ENCODE measurements around the gene LRP10.
A peak's percentile ranks its signal among the peaks of the same experiment; 100 is the strongest.

LRP10 gene

GRCh38 chr14:22875003-22875747 is 3.6 kb downstream of the LRP10 start:
- no peaks in the 10 kb centered on the region for H3K27me3 ChIP-seq (ENCODE audit: control insufficient read depth, insufficient read depth, low read length)
- H3K36me3 ChIP-seq (ENCODE audit: control insufficient read depth, low read depth, low read length) = peaks cover 7% of the 10 kb centered on the region
- H3K4me3 ChIP-seq (ENCODE audit: low read length) = no peak overlapping the region
- H3K9me3 ChIP-seq (ENCODE audit: control insufficient read depth, low read depth, low read length) = no peaks in the 10 kb centered on the region
- H3K4me1 ChIP-seq (ENCODE audit: control insufficient read depth, low read depth, low read length) = peaks cover 12% of the 10 kb centered on the region
- H3K9ac ChIP-seq (ENCODE audit: low read length) = no peak overlapping the region
- H3K27ac ChIP-seq (ENCODE audit: low read length) = no peak overlapping the region

DNA sequence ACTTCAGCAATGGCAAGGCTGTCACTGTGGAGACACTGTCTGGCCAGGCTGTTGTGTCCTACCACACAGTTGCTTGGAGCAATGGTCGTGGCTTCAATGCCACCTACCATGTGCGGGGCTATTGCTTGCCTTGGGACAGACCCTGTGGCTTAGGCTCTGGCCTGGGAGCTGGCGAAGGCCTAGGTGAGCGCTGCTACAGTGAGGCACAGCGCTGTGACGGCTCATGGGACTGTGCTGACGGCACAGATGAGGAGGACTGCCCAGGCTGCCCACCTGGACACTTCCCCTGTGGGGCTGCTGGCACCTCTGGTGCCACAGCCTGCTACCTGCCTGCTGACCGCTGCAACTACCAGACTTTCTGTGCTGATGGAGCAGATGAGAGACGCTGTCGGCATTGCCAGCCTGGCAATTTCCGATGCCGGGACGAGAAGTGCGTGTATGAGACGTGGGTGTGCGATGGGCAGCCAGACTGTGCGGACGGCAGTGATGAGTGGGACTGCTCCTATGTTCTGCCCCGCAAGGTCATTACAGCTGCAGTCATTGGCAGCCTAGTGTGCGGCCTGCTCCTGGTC is 4.3 kb downstream of the LRP10 start:
- Histone ChIP-seq H3K36me3 (ENCODE audit: control insufficient read depth, low read depth, low read length) (peaks cover 7% of the 10 kb centered on the region), H3K9ac (ENCODE audit: low read length) (no peak overlapping the region), H3K4me3 (ENCODE audit: low read length) (no peak overlapping the region)

GRCh38 chr14:22877000-22877501 is 5.5 kb downstream of the LRP10 start:
- H3K4me3 ChIP-seq (ENCODE audit: low read length) = no peak overlapping the region
- H3K4me1 ChIP-seq (ENCODE audit: control insufficient read depth, low read depth, low read length) = no peaks in the 10 kb centered on the region
- H3K36me3 ChIP-seq (ENCODE audit: control insufficient read depth, low read depth, low read length) = peaks cover 7% of the 10 kb centered on the region
- no peaks in the 10 kb centered on the region for H3K27me3 ChIP-seq (ENCODE audit: control insufficient read depth, insufficient read depth, low read length)
- no peak overlapping the region for H3K9ac ChIP-seq (ENCODE audit: low read length)
- no peaks in the 10 kb centered on the region for H3K9me3 ChIP-seq (ENCODE audit: control insufficient read depth, low read depth, low read length)
- H3K27ac ChIP-seq (ENCODE audit: low read length) = no peak overlapping the region

More for the DNA sequence above, 4.3 kb downstream of the LRP10 start:
- no peak overlapping the region for H3K27ac ChIP-seq (ENCODE audit: low read length)
- peaks cover 5% of the 10 kb centered on the region for H3K4me1 ChIP-seq (ENCODE audit: control insufficient read depth, low read depth, low read length)
- H3K9me3 ChIP-seq (ENCODE audit: control insufficient read depth, low read depth, low read length) = no peaks in the 10 kb centered on the region
- no peaks in the 10 kb centered on the region for H3K27me3 ChIP-seq (ENCODE audit: control insufficient read depth, insufficient read depth, low read length)

- no peak overlapping the region for H3K4me3 ChIP-seq (ENCODE audit: low read length)
- H3K4me1 ChIP-seq (ENCODE audit: control insufficient read depth, low read depth, low read length) = peaks cover 8% of the 10 kb centered on the region
- no peak overlapping the region for H3K9ac ChIP-seq (ENCODE audit: low read length)
- peaks cover 7% of the 10 kb centered on the region for H3K36me3 ChIP-seq (ENCODE audit: control insufficient read depth, low read depth, low read length)
- H3K27ac ChIP-seq (ENCODE audit: low read length) = no peak overlapping the region
- no peaks in the 10 kb centered on the region for H3K27me3 ChIP-seq (ENCODE audit: control insufficient read depth, insufficient read depth, low read length)
- no peaks in the 10 kb centered on the region for H3K9me3 ChIP-seq (ENCODE audit: control insufficient read depth, low read depth, low read length)
These were observed 7.0 kb downstream of the LRP10 start for GRCh38 chr14:22878271-22879246.

DNA sequence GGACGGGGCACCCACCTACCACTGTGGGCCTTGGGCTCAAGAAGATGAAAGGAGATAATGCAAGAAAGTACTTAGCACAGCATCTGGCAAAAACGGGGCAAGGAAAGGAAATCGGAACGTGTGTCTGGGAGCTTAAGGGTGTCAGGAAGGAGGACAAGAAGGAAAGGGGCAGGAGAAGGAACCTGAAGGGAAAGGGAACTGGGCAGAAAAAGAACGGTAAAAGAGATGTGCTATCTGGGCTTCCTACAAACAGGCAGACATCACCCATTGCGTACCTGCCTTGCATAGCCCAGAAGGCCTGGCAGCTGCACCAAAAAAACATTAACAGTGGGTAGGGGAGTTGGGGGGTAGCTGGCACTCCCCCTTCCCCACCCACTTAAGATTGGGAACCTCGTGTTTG is 10.5 kb downstream of the LRP10 start:
- Histone ChIP-seq H3K4me3 (ENCODE audit: low read length) (no peak overlapping the region), H3K4me1 (ENCODE audit: control insufficient read depth, low read depth, low read length) (peaks cover 15% of the 10 kb centered on the region), H3K27me3 (ENCODE audit: control insufficient read depth, insufficient read depth, low read length) (peaks cover 24% of the 10 kb centered on the region), H3K36me3 (ENCODE audit: control insufficient read depth, low read depth, low read length) (no peaks in the 10 kb centered on the region), H3K9ac (ENCODE audit: low read length) (no peak overlapping the region), H3K9me3 (ENCODE audit: control insufficient read depth, low read depth, low read length) (no peaks in the 10 kb centered on the region), H3K27ac (ENCODE audit: low read length) (no peak overlapping the region)

GRCh38 chr14:22882529-22883172 is 11.1 kb downstream of the LRP10 start:
- H3K4me3 ChIP-seq (ENCODE audit: low read length) = peak overlapping the region; percentile 55
- peaks cover 24% of the 10 kb centered on the region for H3K27me3 ChIP-seq (ENCODE audit: control insufficient read depth, insufficient read depth, low read length)
- no peaks in the 10 kb centered on the region for H3K36me3 ChIP-seq (ENCODE audit: control insufficient read depth, low read depth, low read length)
- no peak overlapping the region for H3K27ac ChIP-seq (ENCODE audit: low read length)
- peak overlapping the region; percentile 30 for H3K9ac ChIP-seq (ENCODE audit: low read length)
- H3K9me3 ChIP-seq (ENCODE audit: control insufficient read depth, low read depth, low read length) = no peaks in the 10 kb centered on the region
- peaks cover 18% of the 10 kb centered on the region for H3K4me1 ChIP-seq (ENCODE audit: control insufficient read depth, low read depth, low read length)

DNA sequence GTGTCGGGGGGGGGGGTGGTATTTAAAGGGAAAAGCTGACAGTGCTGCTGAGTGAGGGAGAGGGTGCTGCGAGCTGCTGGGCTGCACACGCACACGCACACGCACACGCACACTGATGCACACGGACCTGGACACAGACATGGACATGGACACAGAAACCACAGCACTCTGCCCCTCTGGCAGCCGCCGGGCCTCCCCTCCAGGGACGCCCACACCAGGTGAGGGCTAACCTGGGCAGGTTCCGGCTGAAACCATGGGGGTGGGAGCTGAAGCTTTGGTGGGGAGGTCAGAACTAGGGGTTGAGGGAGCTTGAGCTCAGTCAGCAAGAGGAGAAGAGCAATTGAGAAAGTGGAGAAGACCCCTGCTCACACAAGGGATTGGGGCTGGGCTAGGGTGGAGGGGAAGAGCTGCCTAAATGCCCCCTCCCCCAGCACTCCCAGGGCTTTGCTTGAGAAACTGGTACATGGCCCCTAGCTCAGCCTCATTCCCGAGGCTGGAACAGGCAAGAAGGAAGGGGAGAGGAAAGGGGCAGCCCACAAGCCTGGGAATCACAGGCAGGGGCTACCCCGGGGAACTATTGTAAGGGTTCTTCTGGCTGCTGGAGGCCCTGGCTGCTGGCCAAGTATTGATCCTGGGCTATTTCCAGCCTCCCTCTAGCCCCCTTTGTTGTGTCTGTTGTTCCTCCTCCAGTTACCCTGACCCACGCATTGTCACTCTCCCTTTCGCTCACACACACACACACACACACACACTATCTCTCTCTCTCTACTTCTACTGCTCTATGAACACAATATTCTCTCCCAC is 11.8 kb downstream of the LRP10 start, which contains the start of gene REM2:
REM2 (plus strand) TSS at position 50 of the 804 bp plus-strand sequence; CDS start at position 116, 66 bp downstream.
- H3K9me3 ChIP-seq (ENCODE audit: control insufficient read depth, low read depth, low read length) = no peaks in the 10 kb centered on the region
- no peak within 1 kb of the TSS for H3K27ac ChIP-seq (ENCODE audit: low read length)
- H3K36me3 ChIP-seq (ENCODE audit: control insufficient read depth, low read depth, low read length) = no peaks in the 10 kb centered on the region
- peak within 1 kb of the TSS; percentile 33 for H3K9ac ChIP-seq (ENCODE audit: low read length)
- peak within 1 kb of the TSS; percentile 55 for H3K4me3 ChIP-seq (ENCODE audit: low read length)
- H3K27me3 ChIP-seq (ENCODE audit: control insufficient read depth, insufficient read depth, low read length) = peaks cover 24% of the 10 kb centered on the region
- H3K4me1 ChIP-seq (ENCODE audit: control insufficient read depth, low read depth, low read length) = peaks cover 20% of the 10 kb centered on the region

GRCh38 chr14:22884076-22884737 is 12.7 kb downstream of the LRP10 start:
- H3K9ac ChIP-seq (ENCODE audit: low read length) = no peak overlapping the region

DNA sequence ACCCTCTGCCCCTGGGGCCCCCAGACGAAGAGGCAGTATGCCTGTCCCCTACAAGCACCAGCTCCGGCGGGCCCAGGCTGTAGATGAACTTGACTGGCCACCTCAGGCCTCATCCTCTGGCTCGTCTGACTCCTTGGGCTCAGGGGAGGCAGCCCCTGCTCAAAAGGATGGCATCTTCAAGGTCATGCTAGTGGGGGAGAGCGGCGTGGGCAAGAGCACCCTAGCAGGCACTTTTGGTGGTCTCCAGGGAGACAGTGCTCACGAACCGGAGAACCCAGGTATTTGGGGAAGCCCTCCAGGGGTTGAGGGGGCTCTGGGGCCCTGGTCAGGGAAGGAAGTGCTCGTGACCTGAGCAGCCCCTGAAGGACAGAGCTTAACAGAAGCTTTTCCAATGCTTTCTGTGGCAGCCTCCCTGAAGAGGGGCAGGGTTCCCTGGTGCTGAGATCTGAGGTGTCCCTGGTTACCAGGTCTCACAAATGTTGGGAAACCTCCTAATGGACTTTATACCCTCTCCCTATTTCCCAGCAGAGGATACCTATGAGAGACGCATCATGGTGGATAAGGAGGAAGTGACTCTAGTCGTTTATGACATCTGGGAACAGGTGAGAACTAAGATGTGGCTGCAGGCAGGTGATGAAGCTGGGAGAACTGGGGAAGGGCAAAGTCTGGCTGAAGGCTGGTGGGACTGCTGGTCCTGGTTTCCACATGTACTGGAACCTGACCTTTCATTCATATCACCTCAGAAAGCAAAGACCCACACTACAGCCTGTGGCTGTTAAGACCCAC is 13.4 kb downstream of the LRP10 start:
- Histone ChIP-seq H3K27ac (ENCODE audit: low read length) (no peak overlapping the region), H3K4me3 (ENCODE audit: low read length) (no peak overlapping the region), H3K27me3 (ENCODE audit: control insufficient read depth, insufficient read depth, low read length) (peaks cover 24% of the 10 kb centered on the region), H3K9ac (ENCODE audit: low read length) (no peak overlapping the region), H3K36me3 (ENCODE audit: control insufficient read depth, low read depth, low read length) (no peaks in the 10 kb centered on the region), H3K9me3 (ENCODE audit: control insufficient read depth, low read depth, low read length) (no peaks in the 10 kb centered on the region), H3K4me1 (ENCODE audit: control insufficient read depth, low read depth, low read length) (peaks cover 20% of the 10 kb centered on the region)

More at GRCh38 chr14:22884076-22884737, 12.7 kb downstream of the LRP10 start:
- peak overlapping the region; percentile 55 for H3K4me3 ChIP-seq (ENCODE audit: low read length)
- no peaks in the 10 kb centered on the region for H3K9me3 ChIP-seq (ENCODE audit: control insufficient read depth, low read depth, low read length)
- peaks cover 24% of the 10 kb centered on the region for H3K27me3 ChIP-seq (ENCODE audit: control insufficient read depth, insufficient read depth, low read length)
- no peak overlapping the region for H3K27ac ChIP-seq (ENCODE audit: low read length)
- no peaks in the 10 kb centered on the region for H3K36me3 ChIP-seq (ENCODE audit: control insufficient read depth, low read depth, low read length)
- peaks cover 20% of the 10 kb centered on the region for H3K4me1 ChIP-seq (ENCODE audit: control insufficient read depth, low read depth, low read length)

All from iPS-18a (cell line).